Activated CD8-positive, alpha-beta T cell treated with anti-CD3 and anti-CD28 coated beads, Interleukin-2, amount 10 ng/mL, durations not matched to agents 7 days and 5 days (primary cell): Measurements from ENCODE around the gene ACTR3C. TPM values are rescaled to one million over a fixed set of nuclear protein-coding genes. Genes with fewer than 3 reads are reported as not detected.

Source experiments
- ATAC-seq: fragments of 150-1000 bp; cut with Tn5 transposase; one replicate; pipeline ENCODE4 v1.10.0; 2021; ENCODE audit warnings: moderate library complexity
- CTCF ChIA-PET: fragments of 350-600 bp; sonication (Branson Sonifier 250); formaldehyde crosslinking; loops from one replicate; lab custom pipeline; 2021; ENCODE audit warnings: antibody characterized with exemption; lab: Charles Lee
- POLR2A ChIA-PET: fragments of 350-600 bp; sonication (Branson Sonifier 250); formaldehyde crosslinking; loops from one replicate; lab custom pipeline; 2021; ENCODE audit warnings: antibody characterized with exemption; lab: Charles Lee
- DNase-seq: peaks from one replicate; pipeline ENCODE4 v3.0.0-alpha.2; 2020
- H3K27ac Mint-ChIP-seq: one replicate; pipeline ENCODE4 v1.8.0; 2021; ENCODE audit warnings: mild to moderate bottlenecking, mixed read lengths
- H3K27me3 Mint-ChIP-seq: one replicate; pipeline ENCODE4 v1.8.0; 2021; ENCODE audit warnings: low read depth, mixed read lengths
- H3K36me3 Mint-ChIP-seq: one replicate; pipeline ENCODE4 v1.8.0; 2021; ENCODE audit warnings: low read depth, mixed read lengths
- H3K4me1 Mint-ChIP-seq: one replicate; pipeline ENCODE4 v1.8.0; 2021; ENCODE audit warnings: low read depth, mixed read lengths
- H3K4me3 Mint-ChIP-seq: one replicate; pipeline ENCODE4 v1.8.0; 2021; ENCODE audit warnings: mild to moderate bottlenecking, mixed read lengths
- H3K9me3 Mint-ChIP-seq: one replicate; pipeline ENCODE4 v1.8.0; 2022; ENCODE audit warnings: mixed read lengths; ENCODE audit not compliant: insufficient read depth
- total RNA-seq, 2 experiments: library from RNA; stranded (reverse); gene quantifications; one replicate each; pipeline ENCODE4 v1.2.3, GENCODE V29; 2021

Gene ACTR3C
- 1 to 10 TPM; 4.6 TPM for total RNA-seq

DNA sequence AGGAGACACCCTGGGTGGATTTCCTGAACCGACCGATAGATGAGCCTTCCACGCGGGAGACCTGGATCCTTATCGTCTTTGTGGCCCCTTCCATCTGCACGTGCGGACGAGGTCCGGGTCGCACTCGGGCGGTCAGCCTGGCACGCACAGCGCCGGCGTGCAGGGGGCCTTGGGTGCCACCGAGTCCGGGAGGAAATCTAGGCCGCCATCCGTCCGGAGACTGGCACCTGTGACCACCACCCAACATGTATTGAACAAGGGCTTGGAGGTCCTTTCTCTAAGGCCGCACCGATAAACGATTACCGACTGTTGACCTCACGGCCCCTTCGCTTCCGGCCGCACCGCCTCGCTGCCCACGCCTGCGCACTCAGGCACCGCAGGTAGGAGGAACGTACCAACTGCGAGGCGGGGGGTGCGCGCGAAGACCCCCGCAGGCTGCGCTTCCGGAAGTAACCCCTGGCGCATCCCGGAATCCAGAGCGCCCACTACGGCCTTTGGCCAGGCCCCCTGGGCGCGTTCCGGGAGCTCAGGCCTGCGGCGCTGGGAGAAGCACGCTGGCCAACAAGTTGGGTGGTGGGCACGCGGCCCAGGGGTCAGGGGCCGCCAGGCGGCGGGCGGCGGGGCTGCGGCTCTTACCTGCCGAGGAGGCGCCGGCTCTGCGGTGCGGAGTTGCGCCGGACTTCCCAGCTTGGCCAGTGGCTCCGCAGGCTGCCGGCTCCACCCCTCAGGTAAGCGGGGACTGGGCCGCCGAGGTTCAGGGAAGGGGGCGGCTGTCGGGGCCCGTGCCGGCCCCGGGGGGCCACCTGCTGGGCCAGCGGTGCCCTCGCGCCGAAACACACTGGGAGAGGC, at the start of gene ACTR3C, which contains the start of gene LRRC61:
Gene ACTR3C (minus strand): TSS at position 713 of the 849 bp plus-strand sequence. CDS start 28,249 bp downstream, outside the sequence.
Gene LRRC61 (plus strand): TSS at position 523 of the 849 bp plus-strand sequence. CDS start 13,507 bp downstream, outside the sequence.
- Mint-ChIP-seq H3K36me3 (peaks cover 47% of the 10 kb centered on the region), H3K27me3 (no peaks in the 10 kb centered on the region), H3K4me3 (peak within 1 kb of the TSS; percentile 91), H3K4me1 (peaks cover 30% of the 10 kb centered on the region), H3K9me3 (no peaks in the 10 kb centered on the region), H3K27ac (peak within 1 kb of the TSS; percentile 97)
- POLR2A ChIA-PET = interaction anchor here (1.0 to 1.2 kb wide), 4 partner anchors 43 to 84 kb away, joined by 3 to 4 read pairs (median 3); partner anchors contain the start of gene REPIN1
- DNase-seq = peak; percentile 77
- CTCF ChIA-PET = no interaction called here
- ATAC-seq = peak; percentile 67

DNA sequence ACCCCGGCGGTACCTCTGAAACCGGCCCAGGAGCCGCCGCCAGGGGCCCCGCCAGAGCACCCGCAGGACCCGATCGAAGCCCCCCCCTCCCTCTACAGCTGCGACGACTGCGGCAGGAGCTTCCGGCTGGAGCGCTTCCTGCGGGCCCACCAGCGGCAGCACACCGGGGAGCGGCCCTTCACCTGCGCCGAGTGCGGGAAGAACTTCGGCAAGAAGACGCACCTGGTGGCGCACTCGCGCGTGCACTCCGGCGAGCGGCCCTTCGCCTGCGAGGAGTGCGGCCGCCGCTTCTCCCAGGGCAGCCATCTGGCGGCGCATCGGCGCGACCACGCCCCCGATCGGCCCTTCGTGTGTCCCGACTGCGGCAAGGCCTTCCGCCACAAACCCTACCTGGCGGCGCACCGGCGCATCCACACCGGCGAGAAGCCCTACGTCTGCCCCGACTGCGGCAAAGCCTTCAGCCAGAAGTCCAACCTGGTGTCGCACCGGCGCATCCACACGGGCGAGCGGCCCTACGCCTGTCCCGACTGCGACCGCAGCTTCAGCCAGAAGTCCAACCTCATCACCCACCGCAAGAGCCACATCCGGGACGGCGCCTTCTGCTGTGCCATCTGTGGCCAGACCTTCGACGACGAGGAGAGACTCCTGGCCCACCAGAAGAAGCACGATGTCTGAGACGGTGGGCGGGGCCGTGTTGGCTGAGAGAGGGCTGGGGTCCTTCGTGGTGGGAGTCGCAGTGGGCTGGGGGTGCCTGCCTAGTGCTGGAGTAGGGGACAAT, 49.1 kb upstream of the ACTR3C start:
- Mint-ChIP-seq H3K27ac (no peak overlapping the region), H3K36me3 (peaks cover 22% of the 10 kb centered on the region), H3K27me3 (no peaks in the 10 kb centered on the region), H3K9me3 (no peaks in the 10 kb centered on the region), H3K4me1 (peaks cover 42% of the 10 kb centered on the region), H3K4me3 (no peak overlapping the region)
- ChIA-PET CTCF (interaction anchor here (1.5 kb wide), 1 partner anchor 15 kb away, joined by 5 read pairs; no protein-coding TSS in a partner anchor), POLR2A (no interaction called here)
- ATAC-seq (no peak), DNase-seq (no peak)

DNA sequence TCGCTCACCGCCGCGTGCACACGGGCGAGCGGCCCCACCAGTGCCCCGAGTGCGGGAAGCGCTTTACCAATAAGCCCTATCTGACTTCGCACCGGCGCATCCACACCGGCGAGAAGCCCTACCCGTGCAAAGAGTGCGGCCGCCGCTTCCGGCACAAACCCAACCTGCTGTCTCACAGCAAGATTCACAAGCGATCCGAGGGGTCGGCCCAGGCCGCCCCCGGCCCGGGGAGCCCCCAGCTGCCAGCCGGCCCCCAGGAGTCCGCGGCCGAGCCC, 48.6 kb upstream of the ACTR3C start:
- POLR2A ChIA-PET = no interaction called here
- Mint-ChIP-seq H3K27me3 (no peaks in the 10 kb centered on the region), H3K4me1 (peaks cover 39% of the 10 kb centered on the region), H3K4me3 (no peak overlapping the region), H3K9me3 (no peaks in the 10 kb centered on the region), H3K36me3 (peaks cover 22% of the 10 kb centered on the region), H3K27ac (no peak overlapping the region)
- no peak for DNase-seq
- no peak for ATAC-seq
- CTCF ChIA-PET = interaction anchor here (1.4 kb wide), 1 partner anchor 34 kb away, joined by 4 read pairs; a partner anchor contains a TSS

DNA sequence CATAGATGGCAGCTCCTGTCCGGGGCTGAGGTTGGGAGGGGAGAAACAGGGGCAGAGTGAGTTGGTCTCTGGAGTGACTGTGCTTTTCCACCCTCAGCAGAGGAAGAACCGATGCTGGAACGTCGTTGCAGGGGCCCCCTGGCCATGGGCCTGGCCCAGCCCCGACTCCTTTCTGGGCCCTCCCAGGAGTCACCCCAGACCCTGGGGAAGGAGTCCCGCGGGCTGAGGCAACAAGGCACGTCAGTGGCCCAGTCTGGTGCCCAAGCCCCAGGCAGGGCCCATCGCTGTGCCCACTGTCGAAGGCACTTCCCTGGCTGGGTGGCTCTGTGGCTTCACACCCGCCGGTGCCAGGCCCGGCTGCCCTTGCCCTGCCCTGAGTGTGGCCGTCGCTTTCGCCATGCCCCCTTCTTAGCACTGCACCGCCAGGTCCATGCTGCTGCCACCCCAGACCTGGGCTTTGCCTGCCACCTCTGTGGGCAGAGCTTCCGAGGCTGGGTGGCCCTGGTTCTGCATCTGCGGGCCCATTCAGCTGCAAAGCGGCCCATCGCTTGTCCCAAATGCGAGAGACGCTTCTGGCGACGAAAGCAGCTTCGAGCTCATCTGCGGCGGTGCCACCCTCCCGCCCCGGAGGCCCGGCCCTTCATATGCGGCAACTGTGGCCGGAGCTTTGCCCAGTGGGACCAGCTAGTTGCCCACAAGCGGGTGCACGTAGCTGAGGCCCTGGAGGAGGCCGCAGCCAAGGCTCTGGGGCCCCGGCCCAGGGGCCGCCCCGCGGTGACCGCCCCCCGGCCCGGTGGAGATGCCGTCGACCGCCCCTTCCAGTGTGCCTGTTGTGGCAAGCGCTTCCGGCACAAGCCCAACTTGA, 48.0 kb upstream of the ACTR3C start:
- Mint-ChIP-seq H3K4me1 (peaks cover 36% of the 10 kb centered on the region), H3K9me3 (no peaks in the 10 kb centered on the region), H3K27ac (no peak overlapping the region), H3K4me3 (no peak overlapping the region), H3K36me3 (peaks cover 22% of the 10 kb centered on the region), H3K27me3 (no peaks in the 10 kb centered on the region)
- CTCF ChIA-PET = interaction anchor here (1.4 to 3.3 kb wide), 2 partner anchors 15 to 34 kb away, joined by 4 to 31 read pairs; a partner anchor contains a TSS
- no peak for ATAC-seq
- no peak for DNase-seq
- POLR2A ChIA-PET = interaction anchor here (1.3 kb wide), 1 partner anchor 13 kb away, joined by 3 read pairs; no protein-coding TSS in a partner anchor

DNA sequence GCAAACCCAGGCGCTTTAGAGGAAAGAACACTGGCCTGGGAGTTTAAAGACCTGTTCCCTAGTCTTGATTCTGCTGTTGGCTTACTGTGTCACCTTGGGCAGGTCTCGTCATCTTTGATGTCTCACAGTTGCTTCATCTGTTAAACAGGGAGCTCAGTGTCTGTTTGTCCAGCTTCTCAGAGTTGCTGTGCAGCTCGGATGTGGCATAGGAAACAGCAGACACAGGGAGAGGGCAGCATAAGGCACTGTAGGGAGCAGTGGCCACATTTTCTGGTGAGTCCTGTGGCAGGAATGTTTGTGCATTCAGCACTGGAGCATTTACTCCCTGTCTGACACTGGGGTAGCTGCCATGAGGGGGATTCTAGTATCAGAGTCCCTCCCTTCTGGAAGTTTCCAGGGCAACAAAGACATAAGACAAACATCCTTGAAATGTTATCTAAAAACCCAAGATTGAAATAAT, 47.3 kb upstream of the ACTR3C start:
- DNase-seq = no peak
- Mint-ChIP-seq H3K36me3 (peaks cover 22% of the 10 kb centered on the region), H3K27me3 (no peaks in the 10 kb centered on the region), H3K4me1 (peaks cover 36% of the 10 kb centered on the region), H3K27ac (no peak overlapping the region), H3K9me3 (no peaks in the 10 kb centered on the region), H3K4me3 (peak overlapping the region; percentile 96)
- ChIA-PET CTCF (interaction anchor here (1.4 to 3.3 kb wide), 3 partner anchors 14 to 36 kb away, joined by 4 to 31 read pairs (median 6); a partner anchor contains a TSS), POLR2A (interaction anchor here (1.3 kb wide), 1 partner anchor 14 kb away, joined by 3 read pairs; no protein-coding TSS in a partner anchor)
- no peak for ATAC-seq

DNA sequence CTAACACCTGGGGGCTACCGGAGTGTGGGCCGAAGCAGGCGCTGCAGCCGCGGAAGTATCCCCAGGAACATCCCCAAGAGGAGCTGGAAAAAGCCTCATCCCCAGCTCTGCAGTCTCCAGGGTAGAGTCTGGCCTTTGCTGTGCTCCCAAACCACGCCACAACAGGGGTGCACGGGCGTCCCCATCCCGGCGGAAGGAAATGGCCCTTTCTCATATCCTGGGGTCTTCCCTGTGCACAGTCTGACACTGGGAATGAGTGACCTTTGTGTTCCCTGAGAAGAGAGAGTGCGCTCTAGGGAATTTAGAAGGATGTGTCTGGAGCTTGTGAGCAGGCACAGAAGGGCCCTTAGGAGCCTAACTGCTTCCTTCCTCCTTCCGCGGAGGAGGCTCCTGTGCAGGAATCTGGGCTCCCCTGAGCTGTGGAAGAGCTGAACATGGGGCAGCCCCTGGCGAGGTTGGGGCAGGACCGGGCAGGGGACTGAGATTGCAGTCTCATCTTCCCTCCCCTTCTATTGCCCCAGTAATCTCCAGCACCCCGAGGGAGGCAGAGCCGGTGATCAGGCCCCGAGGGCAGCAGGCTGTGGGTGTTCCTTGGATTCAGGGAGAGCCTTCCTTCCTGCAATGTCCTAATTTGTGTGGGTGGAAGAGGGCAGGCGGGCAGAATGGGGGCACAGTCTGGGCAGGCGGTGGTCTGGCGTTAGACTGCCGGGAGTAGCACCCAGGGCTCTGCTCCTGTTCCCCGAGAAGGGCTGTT, 46.6 kb upstream of the ACTR3C start:
- Mint-ChIP-seq H3K27me3 (no peaks in the 10 kb centered on the region), H3K4me3 (peak overlapping the region; percentile 96), H3K9me3 (no peaks in the 10 kb centered on the region), H3K4me1 (peaks cover 37% of the 10 kb centered on the region), H3K36me3 (peaks cover 22% of the 10 kb centered on the region), H3K27ac (peak overlapping the region; percentile 91)
- DNase-seq = no peak
- CTCF ChIA-PET = interaction anchor here (1.7 to 3.3 kb wide), 4 partner anchors 8 to 37 kb away, joined by 6 to 31 read pairs (median 9); partner anchors contain the start of gene ZNF775
- POLR2A ChIA-PET = interaction anchor here (1.0 to 1.8 kb wide), 4 partner anchors 9 to 34 kb away, joined by 3 to 13 read pairs (median 8); partner anchors contain the start of gene ZNF775
- no peak for ATAC-seq

DNA sequence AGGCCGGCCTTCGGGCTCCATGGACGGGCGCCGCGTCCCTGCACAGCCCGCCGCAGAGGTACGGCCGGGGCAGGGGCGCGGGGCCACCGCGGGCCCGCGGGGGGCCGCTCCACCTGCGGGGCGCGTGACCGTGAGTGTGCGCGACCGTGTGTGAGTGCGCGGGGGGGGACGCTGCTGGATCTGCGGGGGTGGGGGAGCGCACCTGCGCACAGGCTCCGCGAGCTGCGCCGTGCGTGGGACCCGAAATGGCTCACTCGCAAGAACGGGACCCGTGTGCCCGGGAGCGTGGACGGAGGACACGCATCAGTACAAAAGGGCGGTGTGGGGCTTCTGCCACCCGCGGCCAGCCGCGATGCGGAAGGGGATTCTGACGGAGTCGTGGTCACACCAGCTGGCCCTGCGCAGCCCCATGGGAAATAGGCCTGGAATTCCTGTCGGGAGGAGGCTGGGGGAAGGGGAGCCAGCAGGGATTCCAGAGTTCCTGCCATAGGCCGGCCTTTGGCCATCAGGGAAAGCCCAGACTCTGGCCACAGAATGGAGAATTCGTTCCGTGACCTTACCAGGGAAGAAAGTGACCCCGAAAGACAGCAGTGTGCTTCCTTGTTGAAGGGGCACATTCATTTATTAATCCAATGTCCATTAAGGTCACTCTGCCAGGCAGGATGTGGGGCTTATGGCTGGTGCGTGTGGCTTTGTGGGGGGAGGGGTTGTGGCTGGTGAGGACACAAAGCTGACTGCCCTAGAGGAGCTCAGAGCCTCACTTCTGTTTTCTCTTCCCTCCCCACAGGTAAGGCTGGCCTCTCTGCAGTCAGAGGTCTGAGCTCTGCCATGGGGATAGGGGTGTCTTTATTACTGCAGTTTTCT, 45.8 kb upstream of the ACTR3C start:
- no peak for ATAC-seq
- H3K9me3 Mint-ChIP-seq = no peaks in the 10 kb centered on the region
- peak; percentile 48 for DNase-seq
- ChIA-PET CTCF (interaction anchor here (0.9 to 3.3 kb wide), 5 partner anchors 9 to 38 kb away, joined by 4 to 31 read pairs (median 6); partner anchors contain the start of gene ZNF775), POLR2A (interaction anchor here (0.8 to 1.8 kb wide), 8 partner anchors 10 to 45 kb away, joined by 3 to 13 read pairs (median 5); partner anchors contain the start of genes ACTR3C, LRRC61 and ZNF775)
- peaks cover 41% of the 10 kb centered on the region for H3K4me1 Mint-ChIP-seq
- peak overlapping the region; percentile 96 for H3K4me3 Mint-ChIP-seq
- peak overlapping the region; percentile 91 for H3K27ac Mint-ChIP-seq
- H3K27me3 Mint-ChIP-seq = no peaks in the 10 kb centered on the region
- peaks cover 17% of the 10 kb centered on the region for H3K36me3 Mint-ChIP-seq

DNA sequence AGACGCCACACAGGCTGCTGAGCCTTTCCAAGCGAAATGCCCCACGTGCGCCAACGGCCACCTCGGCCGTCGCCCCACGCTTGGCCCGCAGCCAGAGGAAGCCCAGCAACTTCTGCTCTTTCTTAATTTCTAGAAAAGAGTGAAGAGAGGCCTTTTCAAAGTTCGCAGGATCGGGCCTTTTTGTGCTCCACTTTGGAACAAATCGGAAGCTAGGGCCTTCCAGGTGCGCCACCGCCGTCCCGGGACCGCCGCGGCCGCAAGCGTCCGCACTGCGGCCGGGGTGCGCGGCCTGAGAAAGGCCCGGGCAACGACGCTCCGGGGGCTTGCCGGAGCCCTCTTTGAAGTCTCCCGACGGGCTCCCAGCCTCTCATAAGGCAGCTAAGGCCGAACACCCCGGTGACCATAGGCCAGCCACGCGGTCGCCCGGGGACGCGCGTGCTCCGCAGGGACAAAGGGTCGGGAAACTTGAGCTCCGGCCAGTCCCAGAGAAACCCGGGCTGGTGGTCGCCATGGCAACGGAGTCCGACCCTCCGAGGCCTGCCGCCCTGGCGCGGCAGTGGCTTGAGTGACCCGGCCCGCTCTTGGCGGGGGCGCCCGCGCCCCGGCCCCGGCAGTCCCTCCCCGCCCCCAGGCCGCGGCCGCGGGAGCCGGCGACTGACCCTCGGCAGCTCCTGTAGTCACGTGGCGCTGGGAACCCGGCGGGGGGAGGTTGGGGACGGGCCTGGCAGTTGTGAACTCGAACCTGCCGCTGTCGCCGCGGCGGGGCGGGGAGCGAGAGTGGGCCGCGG, 44.9 kb upstream of the ACTR3C start, which contains the start of gene REPIN1:
Gene REPIN1 (plus strand): TSS at position 727 of the 788 bp plus-strand sequence. CDS start 890 bp downstream, outside the sequence.
- H3K27ac Mint-ChIP-seq = peak within 1 kb of the TSS; percentile 91
- no peaks in the 10 kb centered on the region for H3K9me3 Mint-ChIP-seq
- peak within 1 kb of the TSS; percentile 96 for H3K4me3 Mint-ChIP-seq
- peaks cover 11% of the 10 kb centered on the region for H3K36me3 Mint-ChIP-seq
- CTCF ChIA-PET = interaction anchor here (0.9 to 3.3 kb wide), 4 partner anchors 10 to 37 kb away, joined by 4 to 31 read pairs (median 9); partner anchors contain the start of gene ZNF775
- DNase-seq (peak; percentile 83), ATAC-seq (peak; percentile 73)
- H3K4me1 Mint-ChIP-seq = peaks cover 46% of the 10 kb centered on the region
- H3K27me3 Mint-ChIP-seq = no peaks in the 10 kb centered on the region
- POLR2A ChIA-PET = interaction anchor here (0.6 to 1.8 kb wide), 7 partner anchors 10 to 45 kb away, joined by 3 to 9 read pairs (median 4); partner anchors contain the start of genes ACTR3C and LRRC61
